LNCAP (cell line): ENCODE measurements around the gene CRLF2.

Experiments used
- CTCF ChIP-seq: fragments of 450-650 bp; IDR thresholded peaks from 2 replicates; pipeline ENCODE4 v1.5.1; 2017; ENCODE audit warnings: mild to moderate bottlenecking

CRLF2 gene

GRCh38 chrX:1178580-1179057 lies 33.8 kb downstream of the CRLF2 start:
- no peak for TF ChIP-seq CTCF

GRCh38 chrX:1172496-1172895 lies 40.0 kb downstream of the CRLF2 start:
- TF ChIP-seq CTCF = no peak

- TF ChIP-seq CTCF = no peak
Measured at GRCh38 chrX:1170243-1170642, 42.2 kb downstream of the CRLF2 start.

GRCh38 chrX:1169189-1169588 lies 43.3 kb downstream of the CRLF2 start:
- no peak for TF ChIP-seq CTCF

GRCh38 chrX:1167918-1168481 lies 44.4 kb downstream of the CRLF2 start:
- TF ChIP-seq CTCF = no peak

- TF ChIP-seq CTCF = no peak
Measured at GRCh38 chrX:1167466-1167865, 45.0 kb downstream of the CRLF2 start.

- TF ChIP-seq CTCF = no peak
Measured at GRCh38 chrX:1165535-1166196, 46.8 kb downstream of the CRLF2 start.
